CD1c-positive myeloid dendritic cell (primary cell): ENCODE measurements around the gene TSPAN9.

ENCODE experiments used
- DNase-seq: peaks from one replicate; pipeline ENCODE4 v3.0.0-alpha.2; 2016; ENCODE audit errors: extremely low spot score

The TSPAN9 gene

GRCh38 chr12:3205742-3206519 is 128.8 kb downstream of the TSPAN9 start:
- DNase-seq: no peak

- no peak for DNase-seq
Measured at GRCh38 chr12:3206536-3207072, 129.4 kb downstream of the TSPAN9 start.

DNA sequence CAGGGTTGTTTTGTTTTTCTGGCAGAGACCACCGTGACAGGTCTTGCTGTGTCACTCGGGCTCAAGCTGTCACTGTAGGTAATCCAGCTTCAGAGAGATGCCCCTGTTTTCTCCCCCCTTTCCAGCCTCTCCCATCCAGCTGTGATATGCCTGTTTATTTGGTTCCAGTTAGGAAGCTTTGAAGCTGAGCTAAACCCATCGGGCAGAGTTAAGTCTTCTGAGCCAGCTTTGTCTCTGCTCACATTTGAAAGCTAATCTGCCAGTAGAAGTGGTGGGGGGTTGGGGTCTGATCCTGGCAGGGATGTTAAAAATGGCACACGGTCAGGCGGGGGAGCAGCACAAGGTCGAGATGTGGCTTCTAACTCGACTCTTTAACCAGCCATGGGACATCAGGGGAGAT is 130.0 kb downstream of the TSPAN9 start:
- DNase-seq: no peak

DNA sequence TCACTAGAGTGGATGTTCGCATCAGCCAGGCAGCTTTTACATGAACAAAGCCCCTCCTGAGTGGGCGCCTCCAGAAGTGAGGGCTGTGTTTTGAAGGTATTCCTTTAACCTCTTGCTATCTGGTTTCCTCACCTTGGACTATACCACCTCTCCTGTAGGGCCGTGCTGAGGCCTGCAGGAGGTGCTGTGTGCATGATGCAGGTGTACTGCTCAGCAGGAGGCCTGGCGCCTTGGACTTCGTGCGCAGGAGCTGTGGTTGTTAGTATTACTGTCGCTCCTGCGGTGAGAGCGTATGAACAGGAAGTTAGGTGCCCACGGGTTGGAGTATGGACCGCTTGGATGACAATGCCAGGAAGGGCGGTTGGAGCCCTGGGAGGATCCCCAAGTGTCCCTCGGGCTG is 130.7 kb downstream of the TSPAN9 start:
- DNase-seq: no peak

- no peak for DNase-seq
Measured at GRCh38 chr12:3213188-3213587, 136.0 kb downstream of the TSPAN9 start.

DNA sequence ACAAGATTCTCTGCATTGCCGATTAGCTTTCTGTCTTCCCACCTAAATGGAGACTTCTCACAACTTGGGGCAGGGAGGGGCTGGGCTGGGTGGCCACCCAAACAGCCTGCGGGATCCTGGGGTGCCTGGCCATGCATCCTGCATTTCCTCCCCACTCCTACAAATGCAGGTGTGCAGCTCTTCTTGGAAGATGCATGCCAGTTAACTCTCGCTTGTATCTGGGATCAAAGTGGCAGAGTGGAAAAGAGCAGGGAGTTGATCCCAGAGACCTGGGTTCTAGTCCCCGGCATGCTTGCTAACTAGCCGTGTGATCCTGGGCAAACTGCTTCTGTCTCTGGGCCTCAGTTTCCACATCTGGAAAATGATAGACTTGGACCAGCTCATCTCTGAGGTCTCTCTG is 136.6 kb downstream of the TSPAN9 start:
- DNase-seq: no peak

GRCh38 chr12:3214526-3215365 is 137.6 kb downstream of the TSPAN9 start:
- no peak for DNase-seq

GRCh38 chr12:3215410-3215975 is 138.3 kb downstream of the TSPAN9 start:
- no peak for DNase-seq

- DNase-seq: no peak
Measured at GRCh38 chr12:3216097-3216496, 138.9 kb downstream of the TSPAN9 start.

DNA sequence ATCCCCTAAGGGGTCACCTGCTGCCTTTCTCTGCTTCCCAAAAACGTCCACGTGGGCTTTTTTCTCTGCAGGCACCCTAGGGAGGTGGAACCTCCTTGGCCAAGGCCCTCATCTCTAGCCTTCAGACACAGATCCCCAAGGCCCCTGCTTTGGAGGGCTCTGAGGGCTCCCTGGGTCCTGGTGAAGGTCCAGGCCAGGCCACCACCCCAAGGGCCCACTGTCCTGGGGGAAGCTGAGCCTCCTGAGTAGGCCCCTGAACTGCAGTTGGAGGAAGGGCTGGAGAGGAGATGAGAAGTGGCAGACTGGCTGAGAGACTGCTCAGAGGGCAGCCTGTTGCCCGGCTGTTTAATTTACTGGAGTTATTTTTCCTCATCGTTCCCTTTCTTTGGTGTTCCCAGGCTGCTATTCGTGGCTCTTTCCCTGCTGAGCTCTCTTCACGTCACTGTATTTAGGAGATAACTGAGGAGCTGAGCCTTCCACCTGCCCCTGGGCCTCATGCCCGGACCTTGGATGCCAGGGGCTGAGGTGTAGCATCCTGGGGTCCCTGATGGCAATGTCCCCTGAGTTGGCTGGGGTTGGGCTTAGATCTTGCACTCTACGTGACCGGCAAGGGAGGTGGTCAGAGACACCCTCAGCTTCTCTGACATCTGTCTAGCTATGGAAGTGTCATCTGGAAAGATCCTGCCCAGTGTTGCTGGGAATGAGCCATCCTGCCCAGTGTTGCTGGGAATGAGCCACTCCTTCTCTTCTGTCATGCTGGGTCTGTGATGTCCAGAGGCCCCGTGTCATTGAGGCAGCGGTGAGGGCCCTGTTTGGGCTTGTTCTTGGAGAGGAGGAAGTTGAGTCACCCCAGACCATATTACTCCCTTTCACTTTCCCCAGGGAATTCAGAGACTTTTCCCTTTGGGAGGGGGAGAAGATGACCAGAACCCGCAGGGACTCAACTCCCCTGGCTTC is 139.8 kb downstream of the TSPAN9 start:
- DNase-seq: no peak

DNA sequence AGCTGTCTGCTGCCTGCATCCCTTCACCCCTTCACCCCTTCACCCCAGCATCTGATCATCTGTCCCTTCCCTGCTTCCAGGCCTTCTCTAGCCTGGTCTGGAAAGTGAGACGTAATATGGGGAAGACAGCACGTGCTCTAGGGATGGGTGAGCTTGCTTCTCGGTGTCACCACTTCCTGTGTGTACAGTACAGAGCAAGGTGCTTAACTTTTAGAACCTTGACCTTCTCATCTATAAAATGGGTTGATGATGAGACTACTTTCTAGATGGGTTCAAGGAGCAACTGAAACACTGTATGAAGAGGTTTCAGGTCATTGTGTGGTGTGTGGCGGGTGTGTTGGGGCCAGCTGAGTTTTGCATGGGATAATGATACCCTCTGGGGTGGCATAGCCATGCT is 140.5 kb downstream of the TSPAN9 start:
- no peak for DNase-seq

DNA sequence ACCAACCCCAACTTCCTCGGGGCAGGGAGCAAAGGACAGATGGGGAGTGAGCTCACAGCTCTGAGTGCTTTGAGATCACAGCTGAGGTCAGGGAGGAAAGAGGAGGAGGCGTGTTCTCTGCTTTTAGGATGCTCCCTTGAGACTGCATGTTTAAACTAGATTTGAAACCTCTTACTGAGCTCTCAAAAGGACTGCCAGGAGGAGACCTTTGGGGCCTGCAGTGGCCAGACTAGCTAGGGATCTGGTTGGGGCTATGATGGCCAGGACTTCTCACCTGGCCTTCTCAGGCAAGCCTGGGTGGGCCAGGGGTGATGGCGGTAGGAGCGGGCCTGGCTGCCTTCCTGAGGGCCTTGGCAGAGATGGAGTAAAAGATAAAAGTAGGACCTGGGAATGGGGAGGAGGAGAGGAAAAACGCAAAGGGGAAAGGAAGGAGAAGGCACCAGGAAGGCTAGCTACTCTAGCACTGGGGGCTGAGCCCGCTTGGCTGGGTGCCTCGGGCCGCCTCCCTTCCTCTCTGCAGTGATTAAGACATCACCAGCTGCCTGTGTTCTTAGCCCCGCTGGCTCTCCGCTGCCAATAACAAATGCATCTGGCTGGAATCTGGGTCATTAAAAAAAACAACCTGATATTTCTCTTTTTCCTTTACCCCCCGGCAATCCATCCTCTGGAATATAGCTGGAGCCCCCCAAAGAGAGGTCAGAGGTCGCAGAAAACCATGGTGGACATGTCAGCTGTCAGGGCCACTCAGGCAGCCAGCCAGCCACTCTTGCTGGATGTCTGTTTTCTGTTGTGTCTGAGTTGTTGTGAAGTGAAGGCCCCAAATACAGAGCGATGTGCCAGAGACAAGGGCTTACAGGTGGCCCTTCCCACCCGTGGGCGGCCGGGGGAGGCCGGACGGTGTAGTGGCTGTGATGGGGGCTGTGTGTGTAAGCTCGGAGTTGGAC is 141.3 kb downstream of the TSPAN9 start:
- no peak for DNase-seq

DNA sequence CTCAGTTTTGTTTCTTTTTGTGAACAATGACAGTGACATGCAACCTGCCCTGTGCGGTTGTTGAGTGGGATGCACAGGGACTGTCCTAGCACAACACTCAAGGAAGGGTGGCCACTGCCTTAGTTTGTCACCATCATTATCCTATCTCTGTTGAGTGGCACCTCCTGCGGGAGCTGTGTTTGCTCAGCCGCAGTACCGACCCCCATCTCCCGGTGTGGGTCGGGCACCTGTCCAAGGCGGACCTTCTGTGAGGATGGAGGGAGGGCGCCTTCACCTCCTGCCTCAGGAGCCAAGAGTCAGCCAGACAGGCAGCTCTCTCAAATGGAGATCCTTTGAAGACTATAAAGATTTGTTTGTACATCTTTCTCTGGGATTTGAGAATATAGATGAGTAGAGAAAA is 142.1 kb downstream of the TSPAN9 start:
- no peak for DNase-seq

DNA sequence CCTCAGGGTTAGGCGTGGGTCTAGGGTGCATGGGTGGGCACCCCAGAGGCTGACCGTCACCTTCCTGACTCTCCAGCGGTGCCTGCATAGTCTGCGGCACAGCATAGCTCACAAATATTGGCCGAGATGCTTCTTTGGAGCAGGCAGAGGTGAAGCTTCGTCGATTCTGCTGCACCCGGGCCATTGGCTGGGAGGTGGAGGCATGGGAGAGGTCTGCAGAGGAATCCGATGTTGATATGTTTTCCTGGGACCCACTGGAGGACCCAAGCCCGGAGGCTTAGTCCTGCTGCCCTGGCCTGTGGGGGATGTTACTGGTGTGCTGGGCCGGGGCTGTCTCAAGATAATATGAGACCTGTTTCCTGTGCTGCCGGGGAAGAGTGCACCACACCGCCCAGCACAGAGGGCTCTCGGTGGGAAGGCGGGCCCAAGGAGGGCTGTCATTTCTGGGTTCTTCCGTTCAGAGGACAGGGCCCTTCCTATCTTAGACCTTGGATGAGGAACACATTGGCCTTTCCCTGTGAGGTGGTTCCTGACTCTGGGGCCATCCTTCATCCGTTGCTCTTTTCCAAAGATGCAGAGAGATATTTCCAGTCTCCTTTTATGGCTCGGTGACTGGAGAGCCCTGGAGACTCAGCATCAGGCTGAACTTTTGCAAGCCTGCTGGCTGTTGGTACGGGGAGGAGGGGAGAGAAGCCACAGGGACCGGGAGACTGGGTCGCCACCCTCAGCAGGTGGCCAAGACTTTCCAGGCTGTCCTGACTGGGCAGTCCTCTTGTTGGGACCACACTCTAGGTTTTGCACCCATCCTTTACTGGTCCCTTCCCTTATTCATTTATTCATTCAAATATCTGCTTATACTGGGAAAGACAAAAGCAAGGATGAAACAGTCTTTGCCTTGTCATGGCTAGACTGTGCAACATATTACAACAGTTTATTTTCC is 143.5 kb downstream of the TSPAN9 start:
- DNase-seq: no peak

DNA sequence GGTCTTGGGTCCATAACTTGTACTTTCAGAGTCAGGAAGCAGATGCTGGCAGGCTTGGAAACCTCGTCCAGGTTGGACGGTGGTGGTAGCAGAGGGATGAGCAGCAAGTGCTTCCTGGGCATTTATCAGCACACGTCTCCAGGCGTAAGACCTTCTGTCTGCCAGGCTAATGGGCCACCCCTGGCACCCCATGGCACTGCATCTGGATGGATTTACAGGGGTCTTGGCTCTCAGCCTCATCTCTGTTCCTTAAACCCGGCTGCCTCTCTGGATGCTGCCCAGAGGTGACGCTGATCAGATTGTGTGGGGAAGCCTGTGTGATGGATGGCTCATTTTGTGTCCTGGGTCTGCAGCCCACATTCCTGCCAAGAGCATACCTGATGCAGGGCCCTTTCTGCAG is 145.1 kb downstream of the TSPAN9 start:
- DNase-seq: no peak

- DNase-seq: no peak
Measured at GRCh38 chr12:3222979-3223378, 145.8 kb downstream of the TSPAN9 start.

DNA sequence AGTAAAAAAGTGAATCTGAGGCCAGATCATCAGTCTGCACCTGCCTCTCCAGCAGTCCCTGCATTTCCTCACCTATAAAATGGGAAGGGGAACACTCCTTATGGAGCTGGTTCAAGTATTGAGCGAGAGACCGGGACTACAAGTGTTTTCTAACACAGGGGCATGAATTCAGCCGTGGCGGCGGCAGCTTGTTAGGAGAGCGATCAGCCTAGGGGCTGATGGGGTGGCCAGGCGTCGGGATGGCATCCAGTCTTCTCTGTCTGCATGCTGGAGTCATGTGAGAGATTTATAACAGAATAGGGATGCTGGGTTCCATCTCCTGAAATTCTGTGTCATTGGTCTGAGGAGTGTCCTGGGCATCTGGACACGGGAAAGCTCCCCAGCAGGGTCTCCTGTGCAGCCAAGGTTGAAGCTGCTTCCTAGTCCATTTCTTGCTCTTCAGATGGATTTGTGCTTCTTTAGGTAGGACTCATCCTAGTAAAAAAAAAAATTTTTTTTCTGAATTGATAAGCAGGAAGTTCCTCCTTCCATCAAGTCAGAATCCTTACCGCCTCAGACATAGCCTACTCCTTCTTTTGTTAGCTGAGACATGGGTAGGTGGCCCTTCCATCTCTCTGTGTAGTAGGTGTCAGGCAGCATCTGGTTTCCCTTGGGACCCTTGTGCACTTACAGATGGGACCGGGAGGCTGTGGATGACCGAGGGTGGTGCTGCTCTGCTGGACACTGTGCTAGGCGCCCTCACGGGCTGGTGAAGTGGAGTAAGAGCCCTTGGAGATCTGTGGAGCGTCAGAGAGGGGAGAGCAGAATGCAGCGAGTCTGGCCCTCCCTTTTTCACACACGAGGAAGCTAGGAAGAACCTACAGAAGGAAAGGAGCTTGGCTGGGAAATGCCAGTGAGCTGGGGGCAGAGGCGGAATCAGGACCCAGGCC is 146.7 kb downstream of the TSPAN9 start:
- no peak for DNase-seq

DNA sequence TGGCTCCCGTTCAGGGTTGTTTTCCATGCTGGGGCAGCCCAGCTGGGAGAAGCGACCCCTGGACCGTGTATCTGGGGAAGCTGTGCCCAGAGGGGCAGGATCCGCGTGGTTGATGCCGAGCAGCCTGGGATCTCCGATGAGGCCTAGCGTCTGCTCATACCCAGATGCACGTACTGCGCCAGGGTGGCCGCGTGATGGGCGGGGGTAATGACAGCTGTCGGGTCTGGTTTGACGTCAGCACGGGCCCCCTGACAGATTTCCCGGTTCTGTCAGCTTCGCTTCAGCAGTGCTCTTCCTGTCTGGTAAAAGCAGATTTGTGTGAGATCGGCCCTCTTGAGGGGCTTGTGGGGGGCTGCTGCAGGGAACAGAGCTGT is 147.3 kb downstream of the TSPAN9 start:
- no peak for DNase-seq
